H1 (cell line): ENCODE results near the gene VWA5A.

Experiments
- EZH2 ChIP-seq: fragments of 200-600 bp; sonication (generic); IDR thresholded peaks from 2 replicates; pipeline ENCODE4 v1.7.1; 2012; ENCODE audit warnings: low read depth, mild to moderate bottlenecking, moderate library complexity, low read length, inconsistent platforms; ENCODE audit not compliant: severe bottlenecking
- RFX5 ChIP-seq: IDR thresholded peaks from 2 replicates; pipeline ENCODE4 v1.6.1; 2011; ENCODE audit warnings: low read depth, low read length, improper control_type of control experiment, borderline replicate concordance
- TAF1 ChIP-seq: IDR thresholded peaks from 2 replicates; pipeline ENCODE4 v1.6.1; 2011; ENCODE audit warnings: mild to moderate bottlenecking, low read depth, low read length
- TCF12 ChIP-seq: IDR thresholded peaks from 2 replicates; pipeline ENCODE4 v1.6.1; 2011; ENCODE audit warnings: low read depth, mild to moderate bottlenecking, low read length
- YY1 ChIP-seq: IDR thresholded peaks from 2 replicates; pipeline ENCODE4 v1.6.1; 2011; ENCODE audit warnings: low read depth, mild to moderate bottlenecking, low read length
- TF ChIP-seq, protein P1 (sequence below): IDR thresholded peaks from 2 replicates; pipeline ENCODE4 v1.6.1; 2011; ENCODE audit warnings: low read depth, mild to moderate bottlenecking, low read length; ENCODE audit not compliant: insufficient read depth

DNA sequence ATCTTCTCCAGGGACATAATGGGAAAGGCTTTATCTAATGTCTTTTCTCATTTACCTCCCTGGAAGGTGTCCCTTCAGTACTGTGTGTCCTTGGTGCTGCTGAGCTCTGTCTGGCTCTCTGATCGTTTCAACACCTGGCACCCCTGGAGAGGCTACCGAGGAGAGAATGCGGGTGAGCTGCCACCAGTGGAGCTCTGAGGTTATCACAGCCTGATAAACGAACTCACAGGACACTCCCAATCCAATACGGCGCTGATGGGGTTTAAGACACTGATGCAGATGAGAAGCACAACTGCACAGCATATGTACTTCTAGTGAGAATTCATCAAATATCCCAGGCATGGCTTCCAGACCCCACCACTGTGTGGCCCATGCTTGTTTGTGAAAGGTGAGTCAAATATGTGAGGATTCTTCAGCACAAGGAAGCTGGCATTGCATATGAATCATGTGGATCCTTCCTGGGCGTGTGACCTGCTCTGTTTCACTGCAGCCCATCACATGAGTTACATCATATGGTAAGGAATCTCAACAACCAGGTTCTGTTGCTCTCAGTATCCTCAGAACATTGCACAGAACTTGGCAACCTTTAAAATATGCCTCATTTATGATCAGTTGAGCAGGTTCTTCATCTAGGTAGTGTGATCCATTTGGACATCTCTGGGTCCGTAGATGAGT, 34.8 kb upstream of the VWA5A start:
- TF ChIP-seq TCF12 (no peak), YY1 (no peak), EZH2 (no peak), TAF1 (no peak), RFX5 (no peak)
- TF ChIP-seq, protein P1, sequence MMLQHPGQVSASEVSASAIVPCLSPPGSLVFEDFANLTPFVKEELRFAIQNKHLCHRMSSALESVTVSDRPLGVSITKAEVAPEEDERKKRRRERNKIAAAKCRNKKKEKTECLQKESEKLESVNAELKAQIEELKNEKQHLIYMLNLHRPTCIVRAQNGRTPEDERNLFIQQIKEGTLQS: no peak
